Panc1 (cell line): ENCODE data around the gene ATG4A. TPM values are rescaled to one million over a fixed set of nuclear protein-coding genes. Genes with fewer than 3 reads are reported as not detected.

Experiments used
- ATAC-seq: fragments of 200-7000 bp; cut with Tn5 transposase; 2 replicates; pipeline ENCODE4 v1.9.1; 2020; ENCODE audit warnings: mild to moderate bottlenecking, moderate library complexity
- BruUV-seq: library from RNA; stranded (reverse); fragments of 400-500 nt; replicated peaks from 2 replicates; lab custom pipeline; 2021; lab: Mats Ljungman, UMichigan
- CTCF ChIA-PET: fragments of 300-600 bp; sonication (Branson Sonifier 250); formaldehyde crosslinking; loops from one replicate; lab custom pipeline; 2022; ENCODE audit warnings: antibody characterized with exemption; lab: Charles Lee
- POLR2A ChIA-PET: fragments of 300-600 bp; sonication (Branson Sonifier 250); formaldehyde crosslinking; loops from one replicate; lab custom pipeline; 2022; ENCODE audit warnings: antibody characterized with exemption; lab: Charles Lee
- DNase-seq: peaks from one replicate; pipeline ENCODE4 v3.0.0-alpha.2; 2010; ENCODE audit warnings: low read depth, low spot score
- H3K27ac ChIP-seq: 2 replicates; pipeline ENCODE4 v1.5.1; 2011; ENCODE audit warnings: mild to moderate bottlenecking, low read length, inconsistent platforms
- H3K27me3 ChIP-seq: fragments of 200-500 bp; sonication (Bioruptor generic); 2 replicates; pipeline ENCODE4 v1.6.0; 2014; ENCODE audit warnings: low read length, inconsistent platforms; ENCODE audit not compliant: control insufficient read depth, insufficient read depth
- H3K36me3 ChIP-seq: fragments of 200-500 bp; sonication (Bioruptor generic); 2 replicates; pipeline ENCODE4 v1.5.1; 2014; ENCODE audit warnings: inconsistent platforms, mild to moderate bottlenecking, low read length, moderate library complexity; ENCODE audit not compliant: control insufficient read depth, insufficient read depth
- H3K4me1 ChIP-seq: 2 replicates; pipeline ENCODE4 v1.5.1; 2011; ENCODE audit warnings: inconsistent platforms, mild to moderate bottlenecking, low read length, moderate library complexity; ENCODE audit not compliant: control insufficient read depth, insufficient read depth
- H3K4me3 ChIP-seq, 2 experiments: 2 replicates each; pipeline ENCODE4 v1.5.1; 2011 to 2012; ENCODE audit warnings: low read depth in 2 of 2, low read length in 2 of 2, mild to moderate bottlenecking in 2 of 2, inconsistent platforms in 1 of 2, moderate library complexity in 1 of 2
- H3K9me3 ChIP-seq: fragments of 200-500 bp; sonication (Bioruptor generic); 2 replicates; pipeline ENCODE4 v1.5.1; 2014; ENCODE audit warnings: low read depth, mild to moderate bottlenecking, inconsistent platforms, low read length, moderate library complexity; ENCODE audit not compliant: control insufficient read depth, insufficient read depth
- CTCF ChIP-seq: fragments of 450-650 bp; IDR thresholded peaks from 2 replicates; pipeline ENCODE4 v1.5.1; 2017; ENCODE audit warnings: mild to moderate bottlenecking
- POLR2AphosphoS5 ChIP-seq: IDR thresholded peaks from 2 replicates; pipeline ENCODE4 v1.6.1; 2012; ENCODE audit warnings: mild to moderate bottlenecking, low read depth, low read length, moderate library complexity
- REST ChIP-seq, 2 experiments: IDR thresholded peaks; 2 replicates each; pipeline ENCODE4 v1.6.1; 2011 to 2012; ENCODE audit warnings: low read depth in 2 of 2, control low read depth in 1 of 2, low read length in 1 of 2, mild to moderate bottlenecking in 1 of 2, moderate library complexity in 1 of 2; ENCODE audit not compliant: insufficient read depth in 1 of 2
- SIN3A ChIP-seq: IDR thresholded peaks from 2 replicates; pipeline ENCODE4 v1.6.1; 2012; ENCODE audit warnings: low read depth, mild to moderate bottlenecking, low read length, moderate library complexity, borderline replicate concordance; ENCODE audit not compliant: insufficient read depth
- TCF7L2 ChIP-seq: IDR thresholded peaks from 2 replicates; pipeline ENCODE4 v1.6.1; 2011; ENCODE audit warnings: mild to moderate bottlenecking, low read depth, low read length, inconsistent platforms
- in situ Hi-C: cut with HindIII; loops from 2 replicates; pipeline ENCODE4 v1.10.0; 2016; ENCODE audit warnings: low sequenced_read_pairs, low pct_unique_long_range_greater_than_20kb
- intact Hi-C: fragments of 100-400 bp; cut with micrococcal nuclease; formaldehyde crosslinking; loops from one replicate; pipeline ENCODE4 v1.10.0; 2022; ENCODE audit not compliant: unreplicated experiment
- total RNA-seq: library from RNA; stranded (reverse); gene quantifications from one replicate; pipeline ENCODE4 v1.2.1, GENCODE V29; 2021; ENCODE audit not compliant: unreplicated experiment

ATG4A gene
- total RNA-seq, 1 experiment from 2014 or later, result 13.7 TPM

- peak; percentile 73; the same call in 1 of the 2 replicates for ATAC-seq
- no peak for DNase-seq
- H3K36me3 ChIP-seq, result no peaks in the 10 kb centered on the region
- no peak overlapping the region for H3K4me3 ChIP-seq
- in situ Hi-C loops (no loop called here), intact Hi-C loops (loop anchor here (5.0 to 10.0 kb wide), 3 partner anchors 136 to 414 kb away; partner anchors contain the start of genes NCBP2L and TSC22D3)
- no peaks in the 10 kb centered on the region for H3K27me3 ChIP-seq
- no peaks in the 10 kb centered on the region for H3K9me3 ChIP-seq
- TF ChIP-seq POLR2AphosphoS5 (no peak), CTCF (no peak), TCF7L2 (no peak), REST (IDR thresholded peaks at IDR 0.05; ENCODE audit: insufficient read depth in 1 of 2, low read depth in 2 of 2, low read length in 1 of 2) (no peak), SIN3A (no peak)
- POLR2A ChIA-PET, result no interaction called here
- no TSS peak for BruUV-seq
- H3K27ac ChIP-seq, result no peak overlapping the region
- H3K4me1 ChIP-seq, result peaks cover 5% of the 10 kb centered on the region
- CTCF ChIA-PET, result interaction anchor here (0.6 kb wide), 1 partner anchor 1071 kb away, joined by 9 read pairs; no protein-coding TSS in a partner anchor
Observed at GRCh38 chrX:108070891-108071290, 20.7 kb upstream of the ATG4A start.

- in situ Hi-C loops, result no loop called here
- no peak overlapping the region for H3K27ac ChIP-seq
- H3K4me1 ChIP-seq, result peaks cover 5% of the 10 kb centered on the region
- peak; percentile 59; the same call in 1 of the 2 replicates for ATAC-seq
- no peaks in the 10 kb centered on the region for H3K36me3 ChIP-seq
- intact Hi-C loops, result loop anchor here (5.0 to 10.0 kb wide), 3 partner anchors 137 to 414 kb away; partner anchors contain the start of genes NCBP2L and TSC22D3
- POLR2A ChIA-PET, result no interaction called here
- no peak overlapping the region for H3K4me3 ChIP-seq
- CTCF ChIA-PET, result no interaction called here
- DNase-seq, result no peak
- no peaks in the 10 kb centered on the region for H3K9me3 ChIP-seq
- no peak for TF ChIP-seq CTCF
- no peak for TF ChIP-seq SIN3A
- TF ChIP-seq TCF7L2, result no peak
- no peak for TF ChIP-seq REST (IDR thresholded peaks at IDR 0.05; ENCODE audit: insufficient read depth in 1 of 2, low read depth in 2 of 2, low read length in 1 of 2)
- no peak for TF ChIP-seq POLR2AphosphoS5
- BruUV-seq, result no TSS peak
- no peaks in the 10 kb centered on the region for H3K27me3 ChIP-seq
Observed at GRCh38 chrX:108071578-108071977, 20.0 kb upstream of the ATG4A start.
